Neural cell (in vitro differentiated cells): Measurements from ENCODE around the gene PTBP2. TPM values are rescaled to one million over a fixed set of nuclear protein-coding genes. Genes with fewer than 3 reads are reported as not detected.

Experiments used
- H2AFZ ChIP-seq: fragments of 200-600, 300-800 bp; sonication (generic), shearing (Covaris generic); 2 replicates; pipeline ENCODE4 v1.6.0; 2014; ENCODE audit warnings: low read depth, mild to moderate bottlenecking, antibody characterized with exemption, low read length, moderate library complexity
- H3F3A ChIP-seq: fragments of 200-600 bp; shearing (Covaris generic); 2 replicates; pipeline ENCODE4 v1.6.1; 2016; ENCODE audit warnings: mild to moderate bottlenecking, moderate library complexity, mixed read lengths, antibody characterized with exemption, low read length; ENCODE audit not compliant: insufficient read depth, poor library complexity, severe bottlenecking
- H3K27ac ChIP-seq: fragments of 200-600, 300-800 bp; sonication (generic), shearing (Covaris generic); 2 replicates; pipeline ENCODE4 v1.5.1; 2014; ENCODE audit warnings: mild to moderate bottlenecking, low read length, moderate library complexity
- H3K27me3 ChIP-seq: fragments of 300-800, 200-600 bp; sonication (generic), shearing (Covaris generic); 2 replicates; pipeline ENCODE4 v1.6.0; 2014; ENCODE audit warnings: mild to moderate bottlenecking, low read depth, low read length, moderate library complexity; ENCODE audit not compliant: insufficient read depth
- H3K36me3 ChIP-seq: fragments of 300-800, 200-600 bp; sonication (generic), shearing (Covaris generic); 2 replicates; pipeline ENCODE4 v1.5.1; 2014; ENCODE audit warnings: mild to moderate bottlenecking, antibody characterized with exemption, low read length, moderate library complexity; ENCODE audit not compliant: insufficient read depth
- H3K4me2 ChIP-seq: fragments of 300-800, 200-600 bp; sonication (generic), shearing (Covaris generic); 2 replicates; pipeline ENCODE4 v1.6.0; 2014; ENCODE audit warnings: mild to moderate bottlenecking, low read length
- H3K4me3 ChIP-seq: fragments of 300-800, 200-600 bp; sonication (generic), shearing (Covaris generic); 2 replicates; pipeline ENCODE4 v1.5.1; 2014; ENCODE audit warnings: mild to moderate bottlenecking, low read length, moderate library complexity
- H3K79me2 ChIP-seq: fragments of 200-600 bp; shearing (Covaris generic); replicated peaks from 2 replicates; pipeline ENCODE4 v1.6.0; 2014; ENCODE audit warnings: mild to moderate bottlenecking, low read length, moderate library complexity; ENCODE audit not compliant: insufficient read depth
- H3K9ac ChIP-seq: fragments of 300-800, 200-600 bp; sonication (generic), shearing (Covaris generic); 2 replicates; pipeline ENCODE4 v1.6.1; 2016; ENCODE audit warnings: mild to moderate bottlenecking, low read length, mixed read lengths
- H3K9me2 ChIP-seq: fragments of 200-600 bp; shearing (Covaris generic); 2 replicates; pipeline ENCODE4 v1.6.1; 2016; ENCODE audit warnings: mild to moderate bottlenecking, low read length, mixed read lengths; ENCODE audit not compliant: insufficient read depth
- H3K9me3 ChIP-seq: fragments of 200-600, 300-800 bp; sonication (generic), shearing (Covaris generic); 2 replicates; pipeline ENCODE4 v1.6.1; 2016; ENCODE audit warnings: mild to moderate bottlenecking, mixed run types, low read length, moderate library complexity, mixed read lengths
- H4K20me1 ChIP-seq: fragments of 200-600 bp; shearing (Covaris generic); 2 replicates; pipeline ENCODE4 v1.6.1; 2016; ENCODE audit warnings: mild to moderate bottlenecking, mixed run types; ENCODE audit not compliant: insufficient read depth
- EP300 ChIP-seq: fragments of 450-650 bp; conservative IDR thresholded peaks from 2 replicates; pipeline ENCODE4 v1.6.1; 2014; ENCODE audit warnings: antibody characterized with exemption, mild to moderate bottlenecking, moderate library complexity; ENCODE audit not compliant: poor library complexity, severe bottlenecking
- EZH2 ChIP-seq: fragments of 200-600, 300-800 bp; shearing (Covaris generic), sonication (generic); IDR thresholded peaks from 2 replicates; pipeline ENCODE4 v1.6.1; 2014; ENCODE audit warnings: antibody characterized with exemption, low read length, borderline replicate concordance, mild to moderate bottlenecking; ENCODE audit not compliant: insufficient read depth, poor library complexity, severe bottlenecking
- MXI1 ChIP-seq: fragments of 450-650 bp; conservative IDR thresholded peaks from 2 replicates; pipeline ENCODE4 v1.6.1; 2014; ENCODE audit warnings: antibody characterized with exemption, mild to moderate bottlenecking; ENCODE audit not compliant: poor library complexity, severe bottlenecking
- POLR2AphosphoS5 ChIP-seq: IDR thresholded peaks from 2 replicates; pipeline ENCODE4 v1.6.1; 2012
- RAD21 ChIP-seq: fragments of 450-650 bp; conservative IDR thresholded peaks from 2 replicates; pipeline ENCODE4 v1.6.1; 2014; ENCODE audit warnings: antibody characterized with exemption, mild to moderate bottlenecking, moderate library complexity
- SMC3 ChIP-seq: fragments of 450-650 bp; conservative IDR thresholded peaks from 2 replicates; pipeline ENCODE4 v1.6.1; 2014; ENCODE audit warnings: antibody characterized with exemption, mild to moderate bottlenecking, moderate library complexity; ENCODE audit not compliant: poor library complexity
- TAF1 ChIP-seq: IDR thresholded peaks from 2 replicates; pipeline ENCODE4 v1.6.1; 2012; ENCODE audit warnings: low read depth
- polyA plus RNA-seq: library from polyadenylated mRNA; depleted of rRNA; stranded (reverse); fragments of >200 nt; gene quantifications from 2 replicates; pipeline ENCODE4 v1.2.3, GENCODE V29; 2014
- TF ChIP-seq, protein P1 (sequence below): fragments of 450-650 bp; IDR thresholded peaks from 2 replicates; pipeline ENCODE4 v1.5.1; 2014; ENCODE audit warnings: antibody characterized with exemption, mild to moderate bottlenecking, moderate library complexity; ENCODE audit not compliant: poor library complexity, severe bottlenecking
- TF ChIP-seq, protein P2 (sequence below): IDR thresholded peaks from 2 replicates; pipeline ENCODE4 v1.6.1; 2012; ENCODE audit warnings: borderline replicate concordance

The PTBP2 gene
- polyA plus RNA-seq, 1 donor from 2014 or later = 319 TPM

DNA sequence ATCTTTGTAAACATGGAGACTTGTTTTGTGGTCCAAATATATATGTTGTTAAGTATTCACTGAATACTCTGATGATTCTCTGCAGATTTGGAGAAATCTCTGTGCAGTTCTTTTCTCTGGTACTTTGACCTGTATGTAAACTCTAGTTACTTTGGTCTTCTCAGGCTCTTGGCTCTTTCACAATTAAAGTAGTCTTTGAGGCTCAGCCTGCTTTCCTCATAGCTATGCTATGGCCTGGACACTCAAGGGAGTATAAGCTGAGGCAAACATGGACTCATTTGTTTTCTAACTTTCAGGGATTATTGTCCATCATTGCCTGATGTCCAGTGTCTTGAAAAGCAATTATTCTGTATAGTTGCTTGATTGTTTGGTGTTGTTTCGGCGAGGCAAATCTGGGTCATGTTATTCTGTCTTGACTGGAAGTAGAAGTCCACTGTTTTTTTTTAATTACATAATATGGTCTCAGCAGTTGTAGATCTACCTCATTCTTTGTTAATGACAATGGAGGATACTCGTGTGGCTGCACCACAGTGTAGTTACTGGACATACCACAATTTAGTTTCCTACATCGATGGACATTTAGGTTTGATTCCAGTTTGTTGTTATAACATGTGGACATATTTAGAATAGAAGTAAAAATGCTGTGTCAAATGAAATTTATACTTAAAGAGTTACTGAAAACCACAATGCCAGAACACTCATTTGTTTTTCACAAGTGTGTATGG is 9.2 kb downstream of the PTBP2 start:
- H3K27ac ChIP-seq = no peak overlapping the region
- H3K4me2 ChIP-seq = no peak overlapping the region
- peaks cover 3% of the 10 kb centered on the region for H3F3A ChIP-seq
- no peaks in the 10 kb centered on the region for H3K27me3 ChIP-seq
- peaks cover 97% of the 10 kb centered on the region for H3K79me2 ChIP-seq
- H3K9me2 ChIP-seq = no peaks in the 10 kb centered on the region
- no peak overlapping the region for H3K9ac ChIP-seq
- no peak overlapping the region for H3K4me3 ChIP-seq
- TF ChIP-seq MXI1 (no peak), TAF1 (no peak), SMC3 (no peak), POLR2AphosphoS5 (no peak), RAD21 (no peak), EZH2 (no peak), EP300 (no peak)
- TF ChIP-seq, protein P1, sequence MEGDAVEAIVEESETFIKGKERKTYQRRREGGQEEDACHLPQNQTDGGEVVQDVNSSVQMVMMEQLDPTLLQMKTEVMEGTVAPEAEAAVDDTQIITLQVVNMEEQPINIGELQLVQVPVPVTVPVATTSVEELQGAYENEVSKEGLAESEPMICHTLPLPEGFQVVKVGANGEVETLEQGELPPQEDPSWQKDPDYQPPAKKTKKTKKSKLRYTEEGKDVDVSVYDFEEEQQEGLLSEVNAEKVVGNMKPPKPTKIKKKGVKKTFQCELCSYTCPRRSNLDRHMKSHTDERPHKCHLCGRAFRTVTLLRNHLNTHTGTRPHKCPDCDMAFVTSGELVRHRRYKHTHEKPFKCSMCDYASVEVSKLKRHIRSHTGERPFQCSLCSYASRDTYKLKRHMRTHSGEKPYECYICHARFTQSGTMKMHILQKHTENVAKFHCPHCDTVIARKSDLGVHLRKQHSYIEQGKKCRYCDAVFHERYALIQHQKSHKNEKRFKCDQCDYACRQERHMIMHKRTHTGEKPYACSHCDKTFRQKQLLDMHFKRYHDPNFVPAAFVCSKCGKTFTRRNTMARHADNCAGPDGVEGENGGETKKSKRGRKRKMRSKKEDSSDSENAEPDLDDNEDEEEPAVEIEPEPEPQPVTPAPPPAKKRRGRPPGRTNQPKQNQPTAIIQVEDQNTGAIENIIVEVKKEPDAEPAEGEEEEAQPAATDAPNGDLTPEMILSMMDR = no peak
- TF ChIP-seq, protein P2, sequence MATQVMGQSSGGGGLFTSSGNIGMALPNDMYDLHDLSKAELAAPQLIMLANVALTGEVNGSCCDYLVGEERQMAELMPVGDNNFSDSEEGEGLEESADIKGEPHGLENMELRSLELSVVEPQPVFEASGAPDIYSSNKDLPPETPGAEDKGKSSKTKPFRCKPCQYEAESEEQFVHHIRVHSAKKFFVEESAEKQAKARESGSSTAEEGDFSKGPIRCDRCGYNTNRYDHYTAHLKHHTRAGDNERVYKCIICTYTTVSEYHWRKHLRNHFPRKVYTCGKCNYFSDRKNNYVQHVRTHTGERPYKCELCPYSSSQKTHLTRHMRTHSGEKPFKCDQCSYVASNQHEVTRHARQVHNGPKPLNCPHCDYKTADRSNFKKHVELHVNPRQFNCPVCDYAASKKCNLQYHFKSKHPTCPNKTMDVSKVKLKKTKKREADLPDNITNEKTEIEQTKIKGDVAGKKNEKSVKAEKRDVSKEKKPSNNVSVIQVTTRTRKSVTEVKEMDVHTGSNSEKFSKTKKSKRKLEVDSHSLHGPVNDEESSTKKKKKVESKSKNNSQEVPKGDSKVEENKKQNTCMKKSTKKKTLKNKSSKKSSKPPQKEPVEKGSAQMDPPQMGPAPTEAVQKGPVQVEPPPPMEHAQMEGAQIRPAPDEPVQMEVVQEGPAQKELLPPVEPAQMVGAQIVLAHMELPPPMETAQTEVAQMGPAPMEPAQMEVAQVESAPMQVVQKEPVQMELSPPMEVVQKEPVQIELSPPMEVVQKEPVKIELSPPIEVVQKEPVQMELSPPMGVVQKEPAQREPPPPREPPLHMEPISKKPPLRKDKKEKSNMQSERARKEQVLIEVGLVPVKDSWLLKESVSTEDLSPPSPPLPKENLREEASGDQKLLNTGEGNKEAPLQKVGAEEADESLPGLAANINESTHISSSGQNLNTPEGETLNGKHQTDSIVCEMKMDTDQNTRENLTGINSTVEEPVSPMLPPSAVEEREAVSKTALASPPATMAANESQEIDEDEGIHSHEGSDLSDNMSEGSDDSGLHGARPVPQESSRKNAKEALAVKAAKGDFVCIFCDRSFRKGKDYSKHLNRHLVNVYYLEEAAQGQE = no peak
- peaks cover 21% of the 10 kb centered on the region for H3K36me3 ChIP-seq
- H2AFZ ChIP-seq = no peak overlapping the region
- H3K9me3 ChIP-seq = no peaks in the 10 kb centered on the region
- no peaks in the 10 kb centered on the region for H4K20me1 ChIP-seq

DNA sequence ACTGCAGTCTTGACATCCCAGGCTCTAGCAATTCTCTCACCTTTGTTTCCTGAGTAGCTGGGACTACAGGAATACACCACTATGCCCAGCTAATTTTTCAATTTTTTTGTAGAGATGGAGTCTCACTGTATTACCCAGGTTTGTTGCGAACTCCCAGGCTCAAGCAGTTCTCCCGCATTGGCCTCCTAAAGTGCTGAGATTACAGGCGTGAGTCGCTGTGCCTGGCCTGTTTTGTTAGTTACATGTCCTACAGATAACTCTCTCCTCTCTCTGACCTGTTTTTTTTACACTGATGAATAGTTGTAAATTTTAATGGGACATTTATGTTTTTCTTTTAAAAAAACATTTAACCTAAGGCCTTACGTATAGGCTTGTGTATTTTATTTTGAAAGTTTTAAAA is 19.8 kb downstream of the PTBP2 start:
- Histone ChIP-seq H3K79me2 (peaks cover 98% of the 10 kb centered on the region), H3K4me2 (no peak overlapping the region), H2AFZ (no peak overlapping the region), H3K27me3 (no peaks in the 10 kb centered on the region), H3K9ac (no peak overlapping the region), H3F3A (no peaks in the 10 kb centered on the region), H3K36me3 (no peaks in the 10 kb centered on the region), H3K9me3 (no peaks in the 10 kb centered on the region), H3K9me2 (no peaks in the 10 kb centered on the region), H3K4me3 (no peak overlapping the region), H3K27ac (no peak overlapping the region), H4K20me1 (no peaks in the 10 kb centered on the region)
- TF ChIP-seq SMC3 (no peak), TAF1 (no peak), POLR2AphosphoS5 (no peak), MXI1 (no peak), EZH2 (no peak), RAD21 (no peak), EP300 (no peak)
- TF ChIP-seq, protein P2 = no peak
- TF ChIP-seq, protein P1 = no peak
